Measurements from ENCODE around the gene GPC1.

The GPC1 gene

DNA sequence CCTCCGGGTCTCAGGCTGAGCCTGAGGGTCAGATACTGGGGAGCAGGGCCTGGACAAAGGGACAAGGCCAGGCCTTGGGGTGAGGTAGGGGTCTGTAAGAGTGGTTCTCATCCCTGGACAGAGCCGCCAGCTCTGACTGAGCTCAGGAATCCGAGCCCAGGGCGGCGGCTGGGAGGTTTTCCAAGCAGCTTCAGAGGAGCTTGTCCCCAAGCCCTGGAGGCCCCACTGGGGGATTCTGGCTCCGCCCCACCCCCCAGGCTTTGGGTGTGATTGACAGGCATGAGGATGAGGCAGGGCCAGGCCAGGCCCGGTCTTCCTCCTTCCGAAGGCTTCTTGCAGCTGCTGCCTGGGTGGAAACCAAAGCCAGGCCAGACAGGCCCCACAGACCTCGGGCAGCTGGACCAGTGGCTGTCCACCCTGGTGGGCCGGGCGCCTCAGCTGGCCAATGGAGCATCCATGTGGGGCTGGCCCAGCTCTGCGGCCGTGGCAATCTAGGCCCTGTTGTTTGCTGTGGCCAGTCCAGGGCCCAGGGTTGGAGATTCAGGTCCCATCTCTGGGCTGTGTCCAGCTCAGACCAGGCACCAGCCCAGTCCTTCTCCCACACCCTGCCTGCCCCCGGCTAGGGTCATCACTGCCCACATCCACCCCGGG, 23.1 kb upstream of the GPC1 start:
- TF ChIP-seq SIN3A (IDR thresholded peaks at IDR 0.05; ENCODE audit: borderline replicate concordance, insufficient read depth, low read length) (no peak), FOXP2 (optimal IDR thresholded peaks at IDR 0.05; ENCODE audit: borderline replicate concordance, extremely low read depth, extremely low read length, insufficient read depth) (no peak), POLR2AphosphoS5 (IDR thresholded peaks at IDR 0.05; ENCODE audit: low read depth, low read length) (no peak), TAF1 (IDR thresholded peaks at IDR 0.05; ENCODE audit: borderline replicate concordance, insufficient read depth, low read length) (no peak)
- TF ChIP-seq, protein P1, sequence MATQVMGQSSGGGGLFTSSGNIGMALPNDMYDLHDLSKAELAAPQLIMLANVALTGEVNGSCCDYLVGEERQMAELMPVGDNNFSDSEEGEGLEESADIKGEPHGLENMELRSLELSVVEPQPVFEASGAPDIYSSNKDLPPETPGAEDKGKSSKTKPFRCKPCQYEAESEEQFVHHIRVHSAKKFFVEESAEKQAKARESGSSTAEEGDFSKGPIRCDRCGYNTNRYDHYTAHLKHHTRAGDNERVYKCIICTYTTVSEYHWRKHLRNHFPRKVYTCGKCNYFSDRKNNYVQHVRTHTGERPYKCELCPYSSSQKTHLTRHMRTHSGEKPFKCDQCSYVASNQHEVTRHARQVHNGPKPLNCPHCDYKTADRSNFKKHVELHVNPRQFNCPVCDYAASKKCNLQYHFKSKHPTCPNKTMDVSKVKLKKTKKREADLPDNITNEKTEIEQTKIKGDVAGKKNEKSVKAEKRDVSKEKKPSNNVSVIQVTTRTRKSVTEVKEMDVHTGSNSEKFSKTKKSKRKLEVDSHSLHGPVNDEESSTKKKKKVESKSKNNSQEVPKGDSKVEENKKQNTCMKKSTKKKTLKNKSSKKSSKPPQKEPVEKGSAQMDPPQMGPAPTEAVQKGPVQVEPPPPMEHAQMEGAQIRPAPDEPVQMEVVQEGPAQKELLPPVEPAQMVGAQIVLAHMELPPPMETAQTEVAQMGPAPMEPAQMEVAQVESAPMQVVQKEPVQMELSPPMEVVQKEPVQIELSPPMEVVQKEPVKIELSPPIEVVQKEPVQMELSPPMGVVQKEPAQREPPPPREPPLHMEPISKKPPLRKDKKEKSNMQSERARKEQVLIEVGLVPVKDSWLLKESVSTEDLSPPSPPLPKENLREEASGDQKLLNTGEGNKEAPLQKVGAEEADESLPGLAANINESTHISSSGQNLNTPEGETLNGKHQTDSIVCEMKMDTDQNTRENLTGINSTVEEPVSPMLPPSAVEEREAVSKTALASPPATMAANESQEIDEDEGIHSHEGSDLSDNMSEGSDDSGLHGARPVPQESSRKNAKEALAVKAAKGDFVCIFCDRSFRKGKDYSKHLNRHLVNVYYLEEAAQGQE (IDR thresholded peaks at IDR 0.05; ENCODE audit: insufficient read depth in 1 of 2, low read depth in 2 of 2, low read length in 2 of 2), result no peak

DNA sequence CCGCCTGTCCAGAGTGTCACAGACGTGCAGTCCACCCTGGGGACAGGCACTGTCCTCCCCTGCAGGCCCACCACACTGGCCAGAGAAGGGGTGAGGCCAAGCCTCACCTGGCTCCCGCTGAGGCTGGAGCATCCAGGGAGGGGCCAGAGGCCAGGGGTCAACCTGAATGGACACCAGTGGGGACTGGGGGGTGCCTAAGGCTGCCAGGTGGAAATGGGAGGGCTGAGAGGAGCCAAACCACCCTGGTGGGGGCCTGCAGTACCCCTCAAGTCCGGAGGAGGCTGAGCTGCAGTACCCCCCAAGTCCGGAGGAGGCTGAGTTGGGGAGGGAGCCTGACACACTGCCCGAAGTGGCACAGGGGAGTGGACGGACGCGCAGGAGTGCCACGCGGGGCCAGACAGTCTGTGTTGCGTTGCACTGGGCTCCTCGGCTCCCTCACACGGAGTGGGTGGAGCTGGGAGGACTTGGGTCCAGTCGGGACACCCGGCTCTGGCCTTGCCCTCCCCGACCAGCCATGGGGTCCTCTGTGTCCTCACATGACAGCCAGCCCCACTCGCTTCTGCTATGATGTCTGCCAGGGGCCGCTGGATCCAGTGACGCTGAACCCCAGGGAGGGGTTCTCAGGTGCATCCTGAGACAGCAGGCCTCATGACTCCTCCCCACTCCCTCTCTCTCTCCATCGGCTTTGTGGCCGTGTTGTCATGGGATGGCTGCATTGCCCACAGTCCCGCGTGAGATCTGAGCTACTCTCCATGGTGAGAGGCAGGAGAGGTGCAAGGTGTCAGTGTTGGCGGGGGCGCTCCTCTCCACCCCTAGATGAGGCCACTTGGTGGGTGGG, 22.3 kb upstream of the GPC1 start:
- TF ChIP-seq POLR2AphosphoS5 (IDR thresholded peaks at IDR 0.05; ENCODE audit: low read depth, low read length) (no peak), FOXP2 (optimal IDR thresholded peaks at IDR 0.05; ENCODE audit: borderline replicate concordance, extremely low read depth, extremely low read length, insufficient read depth) (no peak), TAF1 (IDR thresholded peaks at IDR 0.05; ENCODE audit: borderline replicate concordance, insufficient read depth, low read length) (no peak)
- TF ChIP-seq, protein P1 (IDR thresholded peaks at IDR 0.05; ENCODE audit: insufficient read depth in 1 of 2, low read depth in 2 of 2, low read length in 2 of 2), result no peak

DNA sequence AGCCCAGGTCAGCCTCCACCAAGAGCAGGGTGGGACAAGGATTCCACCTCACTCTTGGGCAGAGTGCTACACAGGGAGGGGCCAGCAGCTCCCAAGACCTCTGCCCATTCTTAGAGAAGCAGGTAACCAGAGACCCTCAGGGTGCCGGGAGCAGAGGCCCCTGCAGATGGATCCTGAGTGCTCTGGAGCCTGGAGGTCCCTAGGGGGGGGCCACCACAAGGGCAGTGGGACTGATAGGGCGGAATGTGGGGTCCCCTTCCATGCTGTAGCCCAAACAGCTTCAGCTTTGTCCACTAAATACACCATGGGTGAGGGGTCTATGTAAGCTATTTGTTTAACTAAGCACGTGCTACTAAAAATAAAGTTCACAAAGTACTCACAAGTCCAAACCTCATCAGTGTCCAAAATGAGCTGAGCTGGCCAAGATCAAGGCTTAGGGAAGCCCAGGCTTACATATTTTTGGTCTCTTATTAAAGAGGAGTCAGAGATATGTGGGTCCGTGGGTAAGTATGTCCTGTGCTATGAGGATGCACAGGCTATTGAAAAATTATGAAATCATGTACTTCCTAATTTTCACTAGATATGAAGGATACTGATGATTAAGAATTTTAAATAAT, 21.5 kb upstream of the GPC1 start:
- no peak for TF ChIP-seq SIN3A (IDR thresholded peaks at IDR 0.05; ENCODE audit: borderline replicate concordance, insufficient read depth, low read length)
- TF ChIP-seq TAF1 (IDR thresholded peaks at IDR 0.05; ENCODE audit: borderline replicate concordance, insufficient read depth, low read length), result no peak
- TF ChIP-seq, protein P1 (IDR thresholded peaks at IDR 0.05; ENCODE audit: insufficient read depth in 1 of 2, low read depth in 2 of 2, low read length in 2 of 2), result no peak
- no peak for TF ChIP-seq FOXP2 (optimal IDR thresholded peaks at IDR 0.05; ENCODE audit: borderline replicate concordance, extremely low read depth, extremely low read length, insufficient read depth)
- TF ChIP-seq POLR2AphosphoS5 (IDR thresholded peaks at IDR 0.05; ENCODE audit: low read depth, low read length), result no peak

GRCh38 chr2:240416821-240417220, 18.6 kb upstream of the GPC1 start:
- TF ChIP-seq TAF1 (IDR thresholded peaks at IDR 0.05; ENCODE audit: borderline replicate concordance, insufficient read depth, low read length), result no peak

GRCh38 chr2:240418311-240418710, 17.2 kb upstream of the GPC1 start:
- TF ChIP-seq POLR2AphosphoS5 (IDR thresholded peaks at IDR 0.05; ENCODE audit: low read depth, low read length) (no peak), SIN3A (IDR thresholded peaks at IDR 0.05; ENCODE audit: borderline replicate concordance, insufficient read depth, low read length) (no peak), FOXP2 (optimal IDR thresholded peaks at IDR 0.05; ENCODE audit: borderline replicate concordance, extremely low read depth, extremely low read length, insufficient read depth) (no peak), TAF1 (IDR thresholded peaks at IDR 0.05; ENCODE audit: borderline replicate concordance, insufficient read depth, low read length) (no peak)
- TF ChIP-seq, protein P1 (IDR thresholded peaks at IDR 0.05; ENCODE audit: insufficient read depth in 1 of 2, low read depth in 2 of 2, low read length in 2 of 2), result no peak

Measured in PFSK-1 (cell line).